GM18858 (cell line): Measurements from ENCODE around the gene OR2T11.
"Not testable (repeated sequence)": the region's sequence is repeated elsewhere in the genome, so short reads cannot be mapped to it uniquely, and the experiment has no call there.

Source experiments
- ATAC-seq: cut with Tn5 transposase; IDR thresholded peaks from one replicate; pipeline ENCODE4 v1.9.1; 2021; ENCODE audit not compliant: unreplicated experiment

OR2T11 gene

GRCh38 chr1:248634991-248635390, at the start of gene OR2T11:
Gene OR2T11, minus strand, starts transcription at chr1:248635091. Its CDS starts 7,963 bp downstream, at chr1:248627128.
- not testable (repeated sequence) for ATAC-seq

DNA sequence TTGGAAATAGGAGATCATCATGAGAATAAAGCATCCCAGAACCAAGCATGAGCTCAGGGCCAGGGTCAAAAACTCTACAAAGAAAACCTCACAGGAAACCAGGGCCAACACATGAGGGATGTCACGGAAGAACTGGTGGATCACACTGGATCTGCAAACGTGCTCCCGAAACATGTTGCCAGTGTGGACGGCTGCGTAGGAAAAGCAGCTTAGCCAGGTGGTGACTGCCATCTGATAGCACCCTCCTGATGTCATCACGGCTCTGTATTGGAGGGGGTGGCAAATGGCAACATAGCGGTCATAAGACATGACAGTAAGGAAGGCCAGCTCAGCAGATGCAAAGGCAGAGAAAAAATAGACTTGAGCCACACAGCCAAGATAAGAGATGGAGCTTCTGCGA, 46.8 kb upstream of the OR2T11 start:
- no peak for ATAC-seq

DNA sequence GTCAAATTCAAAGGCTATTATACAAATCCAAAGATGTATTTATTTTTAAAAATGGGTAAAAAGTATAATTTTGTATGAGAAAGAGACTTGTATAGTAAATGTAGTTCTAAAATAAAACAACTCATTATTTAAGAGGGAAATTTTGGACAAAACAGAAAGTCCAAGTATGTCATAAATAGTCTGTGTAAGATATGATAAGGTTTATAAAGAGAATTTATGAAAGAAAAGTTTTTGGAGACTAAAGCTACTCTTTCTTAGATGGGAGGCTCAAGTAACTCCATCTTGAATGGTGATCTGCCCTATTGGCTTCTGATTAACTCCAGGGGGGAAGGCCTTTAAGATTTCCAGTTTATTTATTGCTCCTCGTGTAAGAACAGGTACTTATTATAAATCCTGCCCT, 35.1 kb upstream of the OR2T11 start:
- no peak for ATAC-seq

GRCh38 chr1:248663453-248664328, 28.8 kb upstream of the OR2T11 start:
- ATAC-seq = peak; percentile 94

- peak; percentile 31 for ATAC-seq
These were observed 21.9 kb upstream of the OR2T11 start for GRCh38 chr1:248656797-248657196.

DNA sequence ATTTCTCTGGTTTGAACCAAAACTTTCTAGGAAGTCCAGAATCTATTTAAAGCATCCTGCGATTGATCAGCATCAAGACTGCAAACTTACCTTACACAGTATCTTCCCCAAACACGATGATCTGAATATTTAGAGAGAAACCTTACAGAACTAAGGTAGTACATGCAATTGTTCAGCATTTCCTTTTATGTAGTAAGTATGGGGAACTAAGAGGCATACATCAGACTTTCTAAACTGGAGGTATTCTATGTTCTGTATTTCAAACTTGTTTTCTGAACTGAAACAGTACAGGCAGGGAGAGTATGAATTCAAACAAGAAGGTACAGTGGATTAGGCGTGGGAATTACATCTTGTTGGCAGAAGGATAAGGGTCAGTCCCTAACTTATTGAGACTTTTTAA, 20.5 kb upstream of the OR2T11 start, which contains the start of gene OR2T27:
Gene OR2T27, minus strand, starts transcription at position 175 of the 400 bp plus-strand sequence. CDS start 4,644 bp downstream, outside the sequence.
- peak; percentile 51 for ATAC-seq

- not testable (repeated sequence) for ATAC-seq
These were observed 14.1 kb upstream of the OR2T11 start for GRCh38 chr1:248648770-248649536.

DNA sequence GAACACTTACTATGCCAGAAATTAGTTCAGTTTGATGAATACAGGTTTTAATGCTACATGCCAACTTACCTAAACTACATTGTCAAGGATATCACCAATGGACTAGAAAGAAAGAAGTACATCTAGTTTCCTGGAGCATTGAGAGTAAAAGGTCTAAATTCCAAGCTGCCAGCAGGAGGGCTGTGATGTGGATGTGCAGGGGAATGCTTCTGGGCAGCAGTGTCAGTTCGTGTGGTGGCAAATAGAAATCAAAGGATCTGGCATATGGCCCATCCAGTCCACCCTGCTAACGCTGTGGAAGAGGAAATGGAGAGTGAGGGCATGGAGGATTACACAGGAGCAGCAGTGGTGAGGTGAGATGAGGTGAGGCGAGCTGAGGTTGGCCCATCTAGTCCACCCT, 10.3 kb upstream of the OR2T11 start, which contains the start of gene OR2T35:
Gene OR2T35, minus strand, starts transcription at position 101 of the 400 bp plus-strand sequence. CDS start 6,020 bp downstream, outside the sequence.
- ATAC-seq = not testable (repeated sequence)

- peak; percentile 61 for ATAC-seq
These were observed 8.2 kb upstream of the OR2T11 start for GRCh38 chr1:248642971-248643651.

DNA sequence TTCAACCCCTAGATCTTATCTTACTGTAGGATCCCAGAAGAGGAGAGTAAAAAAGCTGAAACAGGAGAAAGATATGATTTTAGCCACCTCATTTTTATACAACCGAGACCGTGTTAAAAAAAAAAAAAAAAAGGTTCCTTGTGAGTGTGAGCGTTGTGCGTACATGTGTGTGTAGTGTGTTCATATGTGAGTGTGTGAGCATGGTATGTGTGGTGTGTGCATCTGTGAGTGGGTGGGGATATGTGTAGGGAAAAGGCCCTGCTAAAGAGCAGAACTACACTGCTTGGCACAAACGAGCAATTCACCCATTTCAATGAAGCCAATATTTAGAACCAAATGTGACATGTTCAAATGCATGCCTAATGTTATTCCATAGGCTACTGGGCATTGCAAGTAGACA, 6.7 kb upstream of the OR2T11 start:
- ATAC-seq = not testable (repeated sequence)

- peak; percentile 27 for ATAC-seq
These were observed 6.0 kb upstream of the OR2T11 start for GRCh38 chr1:248640906-248641305.

GRCh38 chr1:248639652-248640051, 4.8 kb upstream of the OR2T11 start:
- peak; percentile 22 for ATAC-seq

GRCh38 chr1:248636612-248637011, 1.7 kb upstream of the OR2T11 start:
- not testable (repeated sequence) for ATAC-seq

- ATAC-seq = no peak
These were observed 3.4 kb downstream of the OR2T11 start for GRCh38 chr1:248631354-248632008.

DNA sequence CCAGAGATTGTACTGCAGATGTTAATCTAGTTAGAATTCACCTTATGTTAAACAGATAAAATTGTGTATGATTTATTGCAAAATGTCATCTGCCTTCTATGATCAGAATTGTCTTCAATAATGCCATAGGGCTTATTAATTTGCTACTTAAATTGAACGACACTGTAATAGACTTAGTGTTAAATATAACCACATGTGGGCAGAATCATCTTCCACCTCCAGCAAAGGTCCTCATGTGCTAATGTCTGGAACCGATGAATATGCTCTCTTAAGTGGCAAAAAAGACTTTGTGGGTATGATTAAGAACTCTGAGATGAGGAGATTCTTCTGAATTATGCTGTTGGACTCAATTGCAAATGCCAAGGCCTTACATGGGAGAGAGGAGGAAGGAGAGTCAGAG, 4.3 kb downstream of the OR2T11 start:
- ATAC-seq = no peak

DNA sequence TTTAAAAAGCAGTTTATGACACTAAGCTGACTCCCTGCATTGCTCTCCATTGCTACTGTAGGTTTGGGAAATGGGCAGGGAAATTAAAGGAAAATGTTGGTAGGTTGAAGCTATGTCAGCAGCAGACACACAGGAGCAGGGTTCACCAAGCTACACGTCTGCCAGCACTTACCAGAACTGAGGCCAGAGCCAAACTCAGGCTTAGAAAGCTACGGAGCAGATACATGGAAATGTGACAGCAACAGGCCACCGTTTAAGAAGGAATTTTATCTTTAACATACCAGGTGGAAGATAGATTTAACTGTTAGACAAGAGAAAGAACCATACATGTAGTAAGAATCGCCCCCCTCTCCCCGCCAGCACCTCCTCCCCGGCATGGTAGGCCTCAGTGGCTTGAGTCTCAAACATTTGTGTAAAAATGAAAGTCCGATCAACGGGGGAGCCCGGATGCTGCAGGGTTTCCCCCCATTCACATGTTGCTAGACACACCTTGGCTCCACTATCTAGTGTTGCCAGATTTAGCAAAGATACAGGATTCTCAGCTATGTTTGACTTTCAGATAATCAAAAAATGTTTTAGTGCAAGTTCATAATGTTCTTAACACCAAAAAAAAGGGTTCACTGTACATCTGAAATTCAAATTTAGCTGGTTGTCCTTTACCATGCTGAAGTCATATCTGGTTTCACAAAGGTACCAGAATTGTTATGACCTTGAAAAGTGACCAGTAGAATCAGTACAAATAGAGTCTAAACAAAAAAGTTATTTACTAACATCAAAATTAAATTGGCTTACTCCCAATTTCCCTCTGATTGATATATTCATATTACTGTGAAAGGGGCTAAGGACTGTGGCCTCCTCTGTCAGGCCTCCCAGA, 6.7 kb downstream of the OR2T11 start:
- ATAC-seq = peak; percentile 94

DNA sequence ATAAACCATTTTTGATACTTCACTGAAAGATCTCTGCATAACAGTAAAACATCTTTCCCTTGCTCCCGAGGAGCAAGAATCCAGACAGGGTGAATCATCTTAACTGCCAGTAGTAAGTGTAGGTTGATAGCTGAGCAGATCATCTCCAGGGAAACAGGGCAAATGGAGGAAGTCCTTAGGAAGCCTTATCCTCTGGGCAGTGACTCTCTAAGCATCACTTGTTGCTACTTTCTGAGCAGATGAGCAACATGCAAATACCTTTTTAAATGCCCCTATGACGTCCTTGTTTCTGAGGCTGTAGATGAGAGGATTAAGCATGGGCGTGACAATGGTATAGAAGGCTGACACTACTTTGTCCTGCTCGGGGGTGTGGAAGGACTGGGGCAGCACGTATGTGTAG, 8.9 kb downstream of the OR2T11 start:
- no peak for ATAC-seq

GRCh38 chr1:248625166-248625565, 9.7 kb downstream of the OR2T11 start:
- no peak for ATAC-seq

DNA sequence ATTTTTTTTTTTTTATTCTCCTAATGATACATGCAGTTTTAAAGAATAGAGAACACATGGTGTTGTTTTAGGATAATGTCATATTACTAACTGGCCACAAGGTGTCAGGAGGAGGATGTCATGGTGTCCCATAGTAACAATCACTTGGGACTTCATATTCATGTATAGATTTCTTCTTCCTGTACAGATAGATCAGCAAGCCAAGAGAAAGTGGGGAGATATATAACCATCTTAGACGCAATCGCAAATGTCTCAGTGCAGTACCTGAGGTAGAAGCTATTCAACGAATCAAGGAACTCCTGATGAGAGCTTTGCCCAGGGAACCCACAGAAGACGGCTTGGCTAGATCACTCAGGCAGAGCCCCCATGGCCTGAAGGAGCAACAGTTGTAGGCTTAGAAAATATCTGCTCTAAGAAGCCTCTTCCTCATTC, 12.3 kb downstream of the OR2T11 start:
- ATAC-seq = peak; percentile 96
